ENCODE data around the gene GPR50.

Gene GPR50

GRCh38 chrX:151176231-151176750 lies at the start of gene GPR50:
Gene GPR50 (plus strand): TSS chrX:151176584. CDS start chrX:151176722, 138 bp downstream.
- DNase-seq (ENCODE audit: low read depth): no peak

- DNase-seq (ENCODE audit: low read depth): no peak
These were observed 43.9 kb upstream of the GPR50 start for GRCh38 chrX:151132531-151132930.

GRCh38 chrX:151151665-151152267 lies 24.6 kb upstream of the GPR50 start:
- no peak for DNase-seq (ENCODE audit: low read depth)

- no peak for DNase-seq (ENCODE audit: low read depth)
These were observed 23.3 kb upstream of the GPR50 start for GRCh38 chrX:151153086-151153485.

GRCh38 chrX:151153667-151154066 lies 22.7 kb upstream of the GPR50 start:
- DNase-seq (ENCODE audit: low read depth): no peak

- DNase-seq (ENCODE audit: low read depth): no peak
These were observed 21.1 kb upstream of the GPR50 start for GRCh38 chrX:151155234-151155633.

- no peak for DNase-seq (ENCODE audit: low read depth)
These were observed 14.7 kb upstream of the GPR50 start for GRCh38 chrX:151161690-151162089.

GRCh38 chrX:151167791-151168345 lies 8.5 kb upstream of the GPR50 start:
- DNase-seq (ENCODE audit: low read depth): no peak

GRCh38 chrX:151169783-151170182 lies 6.6 kb upstream of the GPR50 start:
- no peak for DNase-seq (ENCODE audit: low read depth)

GRCh38 chrX:151174581-151175282 lies 1.7 kb upstream of the GPR50 start:
- no peak for DNase-seq (ENCODE audit: low read depth)

- no peak for DNase-seq (ENCODE audit: low read depth)
These were observed 911 bp upstream of the GPR50 start for GRCh38 chrX:151175283-151176062.

GRCh38 chrX:151177141-151178027 lies 1.0 kb downstream of the GPR50 start:
- no peak for DNase-seq (ENCODE audit: low read depth)

GRCh38 chrX:151178746-151179145 lies 2.4 kb downstream of the GPR50 start:
- DNase-seq (ENCODE audit: low read depth): no peak

GRCh38 chrX:151180400-151180799 lies 4.0 kb downstream of the GPR50 start:
- DNase-seq (ENCODE audit: low read depth): no peak

GRCh38 chrX:151181088-151181487 lies 4.7 kb downstream of the GPR50 start:
- no peak for DNase-seq (ENCODE audit: low read depth)

- no peak for DNase-seq (ENCODE audit: low read depth)
These were observed 6.9 kb downstream of the GPR50 start for GRCh38 chrX:151183233-151183753.

- DNase-seq (ENCODE audit: low read depth): no peak
These were observed 7.7 kb downstream of the GPR50 start for GRCh38 chrX:151183912-151184565.

GRCh38 chrX:151184705-151185104 lies 8.3 kb downstream of the GPR50 start:
- DNase-seq (ENCODE audit: low read depth): no peak

GRCh38 chrX:151206871-151207270 lies 30.5 kb downstream of the GPR50 start:
- DNase-seq (ENCODE audit: low read depth): no peak

GRCh38 chrX:151225843-151226242 lies 49.5 kb downstream of the GPR50 start:
- no peak for DNase-seq (ENCODE audit: low read depth)

- no peak for DNase-seq (ENCODE audit: low read depth)
These were observed 50.6 kb downstream of the GPR50 start for GRCh38 chrX:151226941-151227340.
